Activated CD8-positive, alpha-beta memory T cell treated with anti-CD3 and anti-CD28 coated beads, Interleukin-2, amount 50 U/mL, for 4 hours (primary cell): ENCODE data around the gene EIF1.

ENCODE experiments used
- DNase-seq: peaks from one replicate; pipeline ENCODE4 v3.0.0-alpha.2; 2020

EIF1 gene

GRCh38 chr17:41705271-41705991 lies 16.7 kb downstream of the EIF1 start:
- no peak for DNase-seq

GRCh38 chr17:41707803-41708669 lies 19.4 kb downstream of the EIF1 start:
- DNase-seq, result no peak

- DNase-seq, result no peak
Observed at GRCh38 chr17:41710472-41711090, 21.9 kb downstream of the EIF1 start.

DNA sequence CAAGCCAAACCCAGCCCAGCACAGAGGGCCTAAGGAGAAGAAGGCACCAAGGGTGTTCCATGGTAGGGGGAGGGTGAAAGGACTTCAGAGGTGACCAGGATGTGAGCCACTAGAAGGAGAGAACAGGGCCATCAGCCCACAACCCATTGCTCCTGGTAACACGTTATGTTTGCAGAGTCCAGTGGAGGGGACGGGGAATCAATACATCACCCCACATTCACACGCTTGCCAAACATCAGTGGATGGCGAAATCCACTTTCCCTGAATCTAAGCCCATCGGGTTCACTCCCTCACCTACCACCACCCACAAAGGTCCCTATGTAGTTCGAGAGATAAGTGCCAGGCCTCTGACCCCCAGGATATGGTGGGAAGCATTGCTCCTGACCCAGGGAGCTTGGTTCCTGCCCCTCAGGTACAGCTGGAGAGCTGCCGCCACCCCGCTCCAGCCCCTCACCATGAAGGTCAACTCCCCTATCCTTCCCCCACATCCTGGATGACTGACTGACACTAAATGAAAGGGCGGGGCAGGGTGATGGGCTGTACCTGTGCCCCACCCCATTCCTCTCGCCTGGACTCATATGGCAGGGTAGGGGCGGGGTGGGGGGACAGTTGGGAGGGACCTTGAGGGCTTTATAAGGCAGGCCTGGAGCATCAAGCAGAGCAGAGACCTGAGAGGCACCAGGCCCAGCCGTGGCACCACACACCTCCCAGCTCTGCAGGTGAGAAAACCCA lies 23.1 kb downstream of the EIF1 start, which contains the start of gene GAST:
TSS of gene GAST (plus strand) at position 663 of the 732 bp plus-strand sequence. CDS start 3,106 bp downstream, outside the sequence.
- no peak for DNase-seq

- no peak for DNase-seq
Observed at GRCh38 chr17:41717408-41718286, 29.0 kb downstream of the EIF1 start.

- no peak for DNase-seq
Observed at GRCh38 chr17:41718287-41718645, 29.6 kb downstream of the EIF1 start.

DNA sequence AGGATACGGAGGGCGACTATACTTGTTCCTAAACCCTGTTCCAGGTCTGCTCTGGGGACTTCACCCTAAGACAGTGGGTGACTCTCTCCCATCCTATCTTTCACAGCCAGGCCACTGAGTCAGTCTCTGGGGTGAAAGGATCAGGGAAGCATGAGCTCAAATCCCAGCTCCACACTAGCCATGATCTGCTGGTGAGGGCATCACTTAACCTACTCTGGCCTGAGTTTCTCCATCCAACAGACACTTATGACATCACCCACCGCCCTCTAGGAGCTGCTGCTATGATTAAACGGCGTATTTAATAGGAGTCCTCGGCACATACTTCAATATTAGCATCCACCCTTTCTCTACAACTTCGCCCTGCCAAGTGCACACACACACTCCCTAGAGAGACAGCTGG lies 33.5 kb downstream of the EIF1 start:
- DNase-seq, result no peak

GRCh38 chr17:41723801-41724475 lies 35.3 kb downstream of the EIF1 start:
- no peak for DNase-seq

DNA sequence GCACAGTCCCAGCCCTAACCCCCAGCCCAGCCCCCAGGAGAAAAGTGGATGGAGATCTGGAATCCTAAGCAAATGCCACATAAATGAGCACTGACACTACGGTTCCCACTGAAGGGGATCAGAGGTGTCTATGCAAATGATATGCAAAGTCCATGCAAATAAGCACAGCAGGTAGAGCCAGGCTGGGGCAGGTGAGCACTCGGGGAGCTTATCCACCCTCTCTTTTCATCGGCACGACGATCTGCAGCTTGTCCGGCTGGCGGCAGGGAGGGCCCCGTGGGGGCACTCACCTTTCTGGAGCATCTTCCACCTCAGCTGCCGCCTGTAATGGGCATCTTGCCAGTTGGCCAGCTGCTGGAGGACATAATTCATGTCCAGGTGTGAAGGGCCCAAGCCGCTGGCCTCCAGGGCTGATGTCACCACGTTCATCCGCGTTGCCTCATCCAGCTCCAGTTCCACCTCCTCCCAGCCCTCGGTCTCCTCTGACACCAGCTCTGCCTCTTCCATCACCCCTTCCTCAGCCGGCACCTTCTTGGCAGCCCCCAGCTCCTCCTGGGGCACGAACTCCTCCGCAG lies 35.9 kb downstream of the EIF1 start:
- DNase-seq, result no peak

DNA sequence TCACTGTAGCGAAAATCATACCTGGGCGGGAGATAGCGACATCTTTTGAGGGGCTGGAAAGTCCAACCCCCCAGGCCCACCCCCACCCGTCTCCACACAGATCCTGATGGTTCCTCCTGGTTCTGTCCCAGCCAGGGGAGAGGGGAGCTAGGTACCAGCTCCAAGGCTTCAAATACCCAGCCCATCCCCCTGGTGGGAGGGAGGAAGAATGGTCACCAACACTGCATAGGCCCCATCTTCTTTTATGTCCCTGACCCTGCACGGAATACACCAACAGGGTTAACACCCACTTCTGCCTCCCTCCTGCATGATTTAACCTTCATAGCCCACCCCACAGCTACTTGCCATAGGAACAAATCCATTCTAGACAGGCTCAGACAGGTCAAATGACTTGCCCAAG lies 36.4 kb downstream of the EIF1 start:
- DNase-seq, result no peak

- no peak for DNase-seq
Observed at GRCh38 chr17:41728056-41728455, 39.4 kb downstream of the EIF1 start.

DNA sequence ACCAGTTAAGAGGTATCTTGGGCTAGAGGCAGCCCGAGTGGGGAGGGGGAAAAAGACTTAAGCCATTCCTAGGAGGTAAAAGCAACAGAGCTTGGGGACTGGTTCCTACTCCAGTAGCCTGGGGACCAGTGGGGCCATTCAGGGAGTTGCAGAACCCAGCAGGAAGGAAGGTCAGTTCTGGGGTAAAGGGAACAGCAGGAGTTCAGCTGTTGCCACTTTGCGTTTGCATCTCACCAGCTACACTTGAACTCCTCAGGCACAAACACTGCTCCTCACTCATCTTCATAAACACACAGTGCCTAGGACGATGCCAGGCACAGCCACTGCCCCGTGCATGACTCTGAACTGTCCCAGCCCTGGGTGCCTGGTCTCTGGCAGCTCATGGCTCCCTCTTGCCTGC lies 41.8 kb downstream of the EIF1 start:
- no peak for DNase-seq

DNA sequence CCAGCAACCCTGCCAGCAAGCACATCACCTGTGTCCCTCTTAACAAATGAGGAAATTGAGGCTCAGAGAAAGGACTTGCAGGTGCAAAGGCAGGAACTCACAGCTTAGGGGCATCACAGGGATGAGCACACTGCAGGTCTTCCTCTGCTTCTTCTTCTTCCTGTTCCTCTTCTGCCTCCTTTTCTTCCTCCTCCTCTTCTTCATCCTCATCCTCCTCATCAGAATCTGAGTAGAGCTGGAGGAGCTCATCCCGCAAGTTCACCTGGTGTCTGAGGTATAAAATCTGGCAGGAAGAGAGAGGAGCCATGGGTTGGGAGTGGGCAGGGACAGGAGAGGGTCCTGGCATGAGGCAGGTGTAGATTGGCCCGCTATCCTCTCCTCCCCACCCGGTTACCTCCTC lies 43.2 kb downstream of the EIF1 start:
- DNase-seq, result no peak

DNA sequence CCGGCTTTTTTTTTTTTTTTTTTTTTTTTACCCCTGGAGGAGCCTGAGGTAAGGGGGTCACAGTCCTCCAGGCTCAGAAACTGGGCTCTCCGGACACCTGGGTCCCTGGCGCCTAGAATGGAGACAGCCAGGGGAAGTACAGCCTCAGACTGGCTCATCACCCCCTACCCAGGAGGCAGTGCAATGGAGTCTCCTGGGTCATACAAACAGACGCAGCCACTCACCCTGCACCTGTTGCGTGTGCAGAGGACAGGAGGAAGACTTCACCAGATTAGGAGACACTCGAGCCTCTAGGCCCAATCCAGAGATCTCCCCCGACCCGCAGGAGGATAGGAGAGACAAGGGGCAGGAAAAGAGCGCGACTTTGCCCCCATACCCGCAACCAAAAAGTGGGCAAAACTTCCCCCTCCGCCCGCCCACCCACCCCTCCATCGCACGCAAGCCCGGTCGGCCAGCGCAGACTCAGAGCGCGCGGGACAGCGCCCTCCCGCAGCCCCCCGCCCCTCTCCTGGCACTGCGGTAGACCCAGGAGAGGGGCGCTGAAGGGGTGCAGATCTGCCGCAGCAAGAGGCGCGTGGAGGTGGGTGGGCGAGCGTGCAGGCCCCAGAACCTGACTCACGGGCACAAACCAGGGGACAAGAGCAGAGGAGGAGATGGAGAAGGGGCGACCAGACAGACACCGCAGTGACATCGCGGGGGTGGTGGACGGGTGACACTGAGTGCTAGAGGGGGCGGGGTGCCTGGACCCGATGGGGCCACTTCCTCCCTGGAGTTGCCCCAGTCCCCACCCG lies 44.9 kb downstream of the EIF1 start:
- DNase-seq, result no peak

- no peak for DNase-seq
Observed at GRCh38 chr17:41734139-41734948, 45.7 kb downstream of the EIF1 start, which contains the start of gene HAP1. HAP1 (minus strand) TSS chr17:41734643; CDS start chr17:41734634, 9 bp downstream.

DNA sequence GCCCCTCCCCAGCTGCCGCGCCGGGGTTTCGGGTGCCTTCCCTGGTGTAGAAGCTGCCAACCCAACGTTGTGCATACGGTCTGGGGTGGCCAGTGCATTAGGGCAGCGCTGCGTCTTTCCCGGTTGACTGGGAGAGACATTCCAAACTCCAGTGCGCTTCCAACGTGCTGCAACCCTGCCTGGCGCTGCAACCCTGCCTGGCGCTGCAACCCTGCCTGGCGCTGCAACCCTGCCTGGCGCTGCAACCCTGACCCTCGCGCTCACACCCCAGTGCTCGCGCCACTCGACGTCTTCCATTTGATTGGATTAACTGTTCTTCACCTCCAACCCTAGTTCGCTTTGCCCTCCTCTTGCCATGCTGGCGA lies 46.2 kb downstream of the EIF1 start:
- no peak for DNase-seq

- DNase-seq, result no peak
Observed at GRCh38 chr17:41735744-41736143, 47.1 kb downstream of the EIF1 start.

GRCh38 chr17:41736983-41737679 lies 48.4 kb downstream of the EIF1 start:
- no peak for DNase-seq

DNA sequence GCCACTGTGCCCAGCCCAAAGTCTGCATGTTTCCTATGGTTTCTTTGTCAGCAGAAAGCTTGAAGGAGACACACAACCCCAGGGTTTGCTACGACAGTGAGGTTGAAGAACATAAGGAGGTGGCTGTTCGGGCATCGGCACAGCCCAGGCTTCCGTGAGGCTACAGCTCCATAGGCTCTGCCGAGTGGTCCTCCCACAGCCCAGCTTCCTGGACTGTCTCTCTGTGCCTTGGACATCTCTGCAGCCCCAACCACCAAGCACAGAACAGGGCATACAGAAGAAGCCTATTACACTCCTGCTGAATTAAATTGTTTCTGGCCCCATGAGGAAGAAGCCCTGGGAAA lies 49.0 kb downstream of the EIF1 start:
- no peak for DNase-seq
